ENCODE measurements around the gene CDK18.
A peak's percentile ranks its signal among the peaks of the same experiment; 100 is the strongest.

The CDK18 gene

DNA sequence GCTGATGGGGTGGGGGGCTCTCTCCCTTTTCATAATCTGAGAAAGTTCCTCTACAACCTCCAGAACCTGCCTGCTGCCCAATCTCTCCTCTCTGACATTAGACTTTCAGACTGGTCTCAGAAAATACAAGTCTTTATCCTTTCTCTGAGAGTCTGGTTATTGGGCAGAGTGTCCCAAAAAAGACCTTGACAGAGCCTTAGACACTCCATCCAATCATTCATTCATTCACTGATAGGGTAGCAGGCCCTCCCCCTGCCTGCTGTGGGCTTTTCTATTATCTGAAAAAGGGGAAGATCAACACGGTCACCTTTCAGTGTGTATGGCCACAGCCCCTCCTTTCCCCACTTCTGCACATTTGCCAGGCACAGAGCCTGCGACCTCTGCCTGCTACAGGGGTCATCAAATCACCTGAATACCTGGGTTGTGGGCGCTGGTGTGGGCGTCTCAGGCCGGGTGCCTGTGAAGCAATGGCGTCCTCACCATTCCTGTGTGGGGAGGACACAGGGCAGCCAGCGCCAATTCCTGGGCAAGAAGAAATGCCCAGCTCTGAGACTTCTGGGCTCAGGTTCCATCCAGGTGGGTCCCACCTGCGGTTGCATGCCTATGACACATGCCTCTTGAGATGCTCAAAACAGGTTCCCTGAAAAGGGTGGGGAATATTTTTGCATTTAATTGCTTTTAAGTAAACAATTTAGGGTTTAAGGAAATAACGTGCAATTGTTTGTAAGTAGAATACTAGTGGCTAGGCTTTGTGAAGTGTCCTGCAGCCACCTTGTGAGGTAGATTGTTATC is 74.5 kb downstream of the CDK18 start:
- DNase-seq (ENCODE audit: low spot score) = peak; percentile 52

DNA sequence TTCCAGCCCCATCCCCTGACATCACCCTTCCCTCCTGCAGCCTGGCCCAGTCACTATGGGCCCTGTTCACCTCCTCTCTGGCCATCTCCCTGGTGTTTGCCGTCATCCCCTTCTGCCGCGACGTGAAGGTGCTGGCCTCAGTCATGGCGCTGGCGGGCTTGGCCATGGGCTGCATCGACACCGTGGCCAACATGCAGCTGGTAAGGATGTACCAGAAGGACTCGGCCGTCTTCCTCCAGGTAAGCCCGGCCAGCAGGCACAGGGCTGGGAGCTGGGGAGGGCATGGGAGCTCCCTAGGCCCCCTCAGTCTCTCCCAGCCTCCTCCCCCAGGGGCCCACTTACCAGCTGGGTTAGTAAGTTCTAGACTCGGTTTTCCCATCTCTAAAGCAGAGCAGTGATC is 75.2 kb downstream of the CDK18 start:
- TF ChIP-seq, protein P1, sequence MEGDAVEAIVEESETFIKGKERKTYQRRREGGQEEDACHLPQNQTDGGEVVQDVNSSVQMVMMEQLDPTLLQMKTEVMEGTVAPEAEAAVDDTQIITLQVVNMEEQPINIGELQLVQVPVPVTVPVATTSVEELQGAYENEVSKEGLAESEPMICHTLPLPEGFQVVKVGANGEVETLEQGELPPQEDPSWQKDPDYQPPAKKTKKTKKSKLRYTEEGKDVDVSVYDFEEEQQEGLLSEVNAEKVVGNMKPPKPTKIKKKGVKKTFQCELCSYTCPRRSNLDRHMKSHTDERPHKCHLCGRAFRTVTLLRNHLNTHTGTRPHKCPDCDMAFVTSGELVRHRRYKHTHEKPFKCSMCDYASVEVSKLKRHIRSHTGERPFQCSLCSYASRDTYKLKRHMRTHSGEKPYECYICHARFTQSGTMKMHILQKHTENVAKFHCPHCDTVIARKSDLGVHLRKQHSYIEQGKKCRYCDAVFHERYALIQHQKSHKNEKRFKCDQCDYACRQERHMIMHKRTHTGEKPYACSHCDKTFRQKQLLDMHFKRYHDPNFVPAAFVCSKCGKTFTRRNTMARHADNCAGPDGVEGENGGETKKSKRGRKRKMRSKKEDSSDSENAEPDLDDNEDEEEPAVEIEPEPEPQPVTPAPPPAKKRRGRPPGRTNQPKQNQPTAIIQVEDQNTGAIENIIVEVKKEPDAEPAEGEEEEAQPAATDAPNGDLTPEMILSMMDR (IDR thresholded peaks at IDR 0.05) = no peak
- no peak for DNase-seq (ENCODE audit: low spot score)
- Histone ChIP-seq H3K4me3 (no peak overlapping the region), H3K27ac (no peak overlapping the region)

More for the DNA sequence above, 74.5 kb downstream of the CDK18 start:
- TF ChIP-seq, protein P1 (IDR thresholded peaks at IDR 0.05) = no peak
- Histone ChIP-seq H3K27ac (no peak overlapping the region), H3K4me3 (no peak overlapping the region)

DNA sequence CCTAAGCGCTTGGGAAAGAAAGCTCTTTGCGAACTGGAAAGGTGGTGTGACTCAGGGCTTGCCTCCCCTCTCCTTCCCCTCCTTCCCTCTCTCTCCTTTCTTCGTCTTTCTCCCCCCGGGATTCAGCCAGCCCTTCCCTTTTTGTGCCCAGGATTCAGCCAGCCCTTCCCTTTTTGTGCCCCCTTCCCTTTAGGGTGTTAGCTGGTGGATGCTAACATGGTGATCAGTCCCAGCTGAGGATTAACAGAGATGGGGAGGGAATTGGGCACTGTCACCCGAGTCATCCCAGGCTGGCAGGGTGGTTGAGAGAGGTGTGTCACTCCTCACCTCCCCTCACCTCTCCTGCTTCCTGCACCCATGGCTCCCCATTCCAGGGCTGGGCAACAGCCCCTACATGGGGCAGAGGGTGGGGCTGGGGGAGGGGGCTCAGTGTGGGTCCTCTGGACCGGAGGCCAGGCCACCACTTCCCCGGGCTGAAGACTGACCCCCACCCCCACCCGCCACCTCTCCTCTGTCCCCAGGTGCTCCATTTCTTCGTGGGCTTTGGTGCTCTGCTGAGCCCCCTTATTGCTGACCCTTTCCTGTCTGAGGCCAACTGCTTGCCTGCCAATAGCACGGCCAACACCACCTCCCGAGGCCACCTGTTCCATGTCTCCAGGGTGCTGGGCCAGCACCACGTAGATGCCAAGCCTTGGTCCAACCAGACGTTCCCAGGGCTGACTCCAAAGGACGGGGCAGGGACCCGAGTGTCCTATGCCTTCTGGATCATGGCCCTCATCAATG is 75.9 kb downstream of the CDK18 start:
- Histone ChIP-seq H3K4me3 (no peak overlapping the region), H3K27ac (no peak overlapping the region)
- TF ChIP-seq, protein P1 (IDR thresholded peaks at IDR 0.05) = no peak
- DNase-seq (ENCODE audit: low spot score) = no peak

DNA sequence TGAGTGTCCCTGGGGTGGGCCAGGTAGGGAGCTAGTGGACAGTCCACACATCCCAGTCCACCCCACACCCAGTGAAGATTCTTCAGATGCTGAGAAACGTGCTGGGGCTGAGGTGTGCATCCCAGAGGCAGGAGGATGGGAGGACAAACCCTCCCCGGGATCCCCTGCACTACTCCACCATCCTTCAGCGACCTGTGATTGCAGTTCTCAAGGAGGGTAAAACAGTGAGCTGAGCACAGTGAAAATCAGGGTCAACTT is 76.4 kb downstream of the CDK18 start:
- Histone ChIP-seq H3K4me3 (no peak overlapping the region), H3K27ac (no peak overlapping the region)
- TF ChIP-seq, protein P1 (IDR thresholded peaks at IDR 0.05) = no peak
- DNase-seq (ENCODE audit: low spot score) = no peak

DNA sequence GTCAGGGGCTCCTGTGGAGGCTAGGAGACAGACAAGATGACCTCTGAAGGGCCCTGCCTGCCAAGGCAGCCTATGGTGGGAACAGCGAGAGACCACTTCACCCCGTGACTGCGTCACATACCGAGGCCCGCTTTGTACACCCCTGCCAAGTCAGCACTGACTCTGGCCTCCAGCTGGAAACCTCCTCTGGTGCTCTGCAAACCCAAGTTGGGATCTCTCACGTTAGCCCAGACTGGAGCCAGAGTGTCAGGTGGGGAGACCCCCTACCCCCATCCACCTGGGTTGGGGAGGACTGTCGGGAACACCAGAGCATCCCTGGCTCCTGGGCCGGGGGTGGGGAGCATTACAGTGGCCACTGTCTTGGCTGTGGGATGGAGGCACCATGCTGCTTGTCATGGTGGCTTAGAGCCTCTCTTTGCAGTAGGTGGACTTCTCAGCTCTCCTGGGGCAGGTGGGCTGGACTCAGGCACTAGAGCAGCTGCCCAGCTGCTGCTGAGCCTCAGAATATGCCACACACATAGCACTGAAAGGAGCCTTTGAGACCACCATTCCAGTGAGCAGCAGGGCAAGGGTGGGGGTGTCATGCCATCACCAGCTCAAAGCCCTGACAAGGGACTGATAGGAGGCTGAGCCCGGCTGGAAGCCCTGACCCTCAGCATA is 77.0 kb downstream of the CDK18 start:
- TF ChIP-seq, protein P1 (IDR thresholded peaks at IDR 0.05) = no peak
- DNase-seq (ENCODE audit: low spot score) = no peak
- Histone ChIP-seq H3K27ac (no peak overlapping the region), H3K4me3 (no peak overlapping the region)

- Histone ChIP-seq H3K27ac (no peak overlapping the region), H3K4me3 (no peak overlapping the region)
- DNase-seq (ENCODE audit: low spot score) = no peak
- TF ChIP-seq, protein P1 (IDR thresholded peaks at IDR 0.05) = no peak
Measured at GRCh38 chr1:205582046-205582445, 77.6 kb downstream of the CDK18 start.
